Activated CD4-positive, alpha-beta T cell treated with anti-CD3 and anti-CD28 coated beads for 36 hours (primary cell): ENCODE results near the gene ZNF354C. TPM values are rescaled to one million over a fixed set of nuclear protein-coding genes. Genes with fewer than 3 reads are reported as not detected.

Experiments used
- ATAC-seq: fragments of 200-7000 bp; cut with Tn5 transposase; one replicate; pipeline ENCODE4 v1.10.0; 2021; ENCODE audit warnings: mild to moderate bottlenecking, moderate library complexity
- CTCF ChIA-PET: fragments of 350-600 bp; sonication (Branson Sonifier 250); formaldehyde crosslinking; loops from one replicate; lab custom pipeline; 2021; ENCODE audit warnings: antibody characterized with exemption; lab: Charles Lee
- POLR2A ChIA-PET: fragments of 350-600 bp; sonication (Branson Sonifier 250); formaldehyde crosslinking; loops from one replicate; lab custom pipeline; 2021; ENCODE audit warnings: antibody characterized with exemption, inconsistent platforms; lab: Charles Lee
- DNase-seq: peaks from one replicate; pipeline ENCODE4 v3.0.0-alpha.2; 2020
- H3K27ac Mint-ChIP-seq: one replicate; pipeline ENCODE4 v1.8.0; 2021; ENCODE audit warnings: mixed read lengths
- H3K27me3 Mint-ChIP-seq: one replicate; pipeline ENCODE4 v1.8.0; 2021; ENCODE audit warnings: mixed read lengths
- H3K36me3 Mint-ChIP-seq: one replicate; pipeline ENCODE4 v1.8.0; 2021; ENCODE audit warnings: low read depth, mixed read lengths
- H3K4me1 Mint-ChIP-seq: one replicate; pipeline ENCODE4 v1.8.0; 2021; ENCODE audit warnings: mixed read lengths
- H3K4me3 Mint-ChIP-seq: one replicate; pipeline ENCODE4 v1.8.0; 2021; ENCODE audit warnings: mild to moderate bottlenecking, moderate library complexity, mixed read lengths
- H3K9me3 Mint-ChIP-seq: one replicate; pipeline ENCODE4 v1.8.0; 2021; ENCODE audit warnings: low read depth, mixed read lengths
- intact Hi-C, 2 experiments: fragments of 100-400 bp; cut with DNase I in 1 of 2; cut with micrococcal nuclease in 1 of 2; formaldehyde crosslinking; loops; one replicate each; pipeline versions ENCODE4 v1.14.2 to v1.15.1; 2022 to 2024; cut with DNase I, micrococcal nuclease
- total RNA-seq, 2 experiments: library from RNA; stranded (reverse); gene quantifications; one replicate each; pipeline ENCODE4 v1.2.3, GENCODE V29; 2021

Gene ZNF354C
- total RNA-seq, 2 experiments from 2014 or later: 7.1 to 7.2 TPM

- H3K36me3 Mint-ChIP-seq: peaks cover 3% of the 10 kb centered on the region
- H3K9me3 Mint-ChIP-seq: peaks cover 29% of the 10 kb centered on the region
Measured at GRCh38 chr5:179115307-179115706, 55.1 kb downstream of the ZNF354C start.

GRCh38 chr5:179115845-179116524, 55.8 kb downstream of the ZNF354C start:
- DNase-seq: no peak
- H3K4me3 Mint-ChIP-seq: no peak overlapping the region
- CTCF ChIA-PET: interaction anchor here (0.6 kb wide), 1 partner anchor 32 kb away, joined by 3 read pairs; no protein-coding TSS in a partner anchor
- intact Hi-C loops: no loop called here
- POLR2A ChIA-PET: interaction anchor here (0.6 kb wide), 1 partner anchor 35 kb away, joined by 3 read pairs; no protein-coding TSS in a partner anchor
- H3K4me1 Mint-ChIP-seq: no peaks in the 10 kb centered on the region
- H3K36me3 Mint-ChIP-seq: peaks cover 3% of the 10 kb centered on the region
- no peak for ATAC-seq
- H3K9me3 Mint-ChIP-seq: peaks cover 26% of the 10 kb centered on the region
- no peaks in the 10 kb centered on the region for H3K27me3 Mint-ChIP-seq
- no peak overlapping the region for H3K27ac Mint-ChIP-seq

More at GRCh38 chr5:179115307-179115706, 55.1 kb downstream of the ZNF354C start:
- intact Hi-C loops: no loop called here
- DNase-seq (no peak), ATAC-seq (no peak)
- no peak overlapping the region for H3K27ac Mint-ChIP-seq
- no peaks in the 10 kb centered on the region for H3K4me1 Mint-ChIP-seq
- H3K27me3 Mint-ChIP-seq: no peaks in the 10 kb centered on the region
- ChIA-PET POLR2A (no interaction called here), CTCF (no interaction called here)
- no peak overlapping the region for H3K4me3 Mint-ChIP-seq

DNA sequence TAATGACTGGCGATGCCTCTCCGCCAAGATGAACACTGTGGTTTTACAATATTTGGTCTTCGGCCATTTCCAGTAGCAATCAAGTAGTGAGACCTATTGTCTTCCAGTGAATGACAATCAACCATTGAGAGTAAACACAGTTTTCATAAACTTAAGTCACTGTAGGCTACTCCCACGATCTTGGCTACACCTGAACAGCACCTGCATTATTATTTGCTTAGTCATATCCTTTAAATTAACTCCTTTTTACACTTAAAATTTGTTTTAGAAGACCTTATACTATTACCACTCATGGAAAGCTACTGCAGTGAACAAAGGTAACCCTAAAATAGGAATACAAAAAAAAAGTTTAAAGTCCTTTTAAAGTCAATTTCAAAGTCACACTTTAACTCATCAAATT, 58.2 kb downstream of the ZNF354C start:
- CTCF ChIA-PET: interaction anchor here (0.9 kb wide), 1 partner anchor 46 kb away, joined by 3 read pairs; no protein-coding TSS in a partner anchor
- Mint-ChIP-seq H3K27ac (no peak overlapping the region), H3K36me3 (peaks cover 3% of the 10 kb centered on the region), H3K4me3 (no peak overlapping the region), H3K4me1 (no peaks in the 10 kb centered on the region), H3K27me3 (no peaks in the 10 kb centered on the region), H3K9me3 (peaks cover 17% of the 10 kb centered on the region)
- ATAC-seq: no peak
- intact Hi-C loops: no loop called here
- no peak for DNase-seq
- POLR2A ChIA-PET: no interaction called here

DNA sequence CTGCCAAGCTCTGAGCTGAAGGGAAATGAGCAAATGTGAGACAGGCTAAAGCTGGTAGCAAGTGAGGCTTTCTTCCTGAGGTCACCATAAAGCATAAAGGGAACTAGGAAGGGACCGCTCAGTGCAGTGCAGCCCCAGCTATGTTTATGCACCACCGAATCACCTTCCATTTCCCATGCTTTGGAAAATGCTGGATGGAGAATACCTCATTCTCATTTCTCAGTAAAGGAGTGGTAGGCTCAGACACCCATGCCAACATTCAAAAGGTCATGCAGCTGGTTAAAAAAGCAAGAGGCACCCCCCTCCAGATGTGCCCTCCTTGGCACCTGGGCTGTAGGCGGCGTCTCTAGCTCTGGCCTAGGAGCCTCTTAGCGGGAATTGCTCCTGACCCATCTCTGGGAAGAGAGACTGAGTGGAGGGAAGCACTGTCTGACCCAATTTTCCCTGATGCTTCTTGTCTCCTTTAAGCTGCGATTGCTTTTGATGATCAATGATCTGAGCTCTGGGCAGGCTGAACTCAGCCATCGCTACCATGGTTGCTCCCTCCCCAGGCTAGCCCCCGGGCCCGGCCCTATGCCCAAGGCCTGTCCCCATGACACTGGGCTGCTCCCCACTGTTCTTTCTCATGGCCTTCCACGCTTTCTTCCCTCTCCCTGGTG, 58.7 kb downstream of the ZNF354C start:
- peaks cover 3% of the 10 kb centered on the region for H3K36me3 Mint-ChIP-seq
- ChIA-PET POLR2A (no interaction called here), CTCF (interaction anchor here (0.9 kb wide), 1 partner anchor 46 kb away, joined by 3 read pairs; no protein-coding TSS in a partner anchor)
- no peaks in the 10 kb centered on the region for H3K27me3 Mint-ChIP-seq
- intact Hi-C loops: no loop called here
- H3K9me3 Mint-ChIP-seq: peaks cover 12% of the 10 kb centered on the region
- no peak overlapping the region for H3K27ac Mint-ChIP-seq
- no peak overlapping the region for H3K4me3 Mint-ChIP-seq
- ATAC-seq: no peak
- DNase-seq: no peak
- no peaks in the 10 kb centered on the region for H3K4me1 Mint-ChIP-seq

GRCh38 chr5:179119415-179120170, 59.4 kb downstream of the ZNF354C start:
- H3K4me1 Mint-ChIP-seq: no peaks in the 10 kb centered on the region
- peaks cover 11% of the 10 kb centered on the region for H3K9me3 Mint-ChIP-seq
- no peak overlapping the region for H3K4me3 Mint-ChIP-seq
- H3K27me3 Mint-ChIP-seq: no peaks in the 10 kb centered on the region
- POLR2A ChIA-PET: no interaction called here
- CTCF ChIA-PET: no interaction called here
- H3K36me3 Mint-ChIP-seq: peaks cover 3% of the 10 kb centered on the region
- DNase-seq (no peak), ATAC-seq (no peak)
- no peak overlapping the region for H3K27ac Mint-ChIP-seq
- intact Hi-C loops: no loop called here

DNA sequence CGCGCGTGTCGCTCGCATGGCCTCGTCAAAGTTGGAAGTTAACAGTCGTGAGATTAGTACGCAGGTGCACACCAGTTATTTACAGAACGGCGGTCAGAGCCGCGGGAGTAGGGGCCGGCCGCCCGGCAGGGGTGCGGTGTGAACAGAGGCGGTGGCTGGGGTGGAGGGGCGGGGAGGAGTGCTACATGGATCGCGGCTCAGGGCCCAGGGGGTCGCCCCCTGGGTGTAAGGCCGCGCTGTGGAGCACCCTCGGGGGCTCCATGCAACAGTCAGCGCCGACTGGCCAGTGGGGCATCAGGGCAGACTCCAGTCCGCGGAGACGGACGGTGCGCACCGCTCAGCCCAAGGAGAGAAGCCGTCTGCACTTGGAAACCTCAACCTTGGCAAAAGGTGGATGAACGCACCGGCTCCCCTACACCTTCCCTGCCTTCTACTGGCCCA, 60.3 kb downstream of the ZNF354C start:
- CTCF ChIA-PET: no interaction called here
- Mint-ChIP-seq H3K9me3 (peaks cover 4% of the 10 kb centered on the region), H3K36me3 (no peaks in the 10 kb centered on the region), H3K4me3 (no peak overlapping the region), H3K4me1 (no peaks in the 10 kb centered on the region), H3K27me3 (no peaks in the 10 kb centered on the region), H3K27ac (no peak overlapping the region)
- DNase-seq (no peak), ATAC-seq (no peak)
- POLR2A ChIA-PET: no interaction called here
- intact Hi-C loops: no loop called here

- H3K4me3 Mint-ChIP-seq: no peak overlapping the region
- peaks cover 4% of the 10 kb centered on the region for H3K9me3 Mint-ChIP-seq
- DNase-seq: no peak
- POLR2A ChIA-PET: no interaction called here
- intact Hi-C loops: no loop called here
- no peak overlapping the region for H3K27ac Mint-ChIP-seq
- no peak for ATAC-seq
- no peaks in the 10 kb centered on the region for H3K27me3 Mint-ChIP-seq
- CTCF ChIA-PET: no interaction called here
- H3K4me1 Mint-ChIP-seq: no peaks in the 10 kb centered on the region
- no peaks in the 10 kb centered on the region for H3K36me3 Mint-ChIP-seq
Measured at GRCh38 chr5:179120951-179121666, 60.9 kb downstream of the ZNF354C start.

DNA sequence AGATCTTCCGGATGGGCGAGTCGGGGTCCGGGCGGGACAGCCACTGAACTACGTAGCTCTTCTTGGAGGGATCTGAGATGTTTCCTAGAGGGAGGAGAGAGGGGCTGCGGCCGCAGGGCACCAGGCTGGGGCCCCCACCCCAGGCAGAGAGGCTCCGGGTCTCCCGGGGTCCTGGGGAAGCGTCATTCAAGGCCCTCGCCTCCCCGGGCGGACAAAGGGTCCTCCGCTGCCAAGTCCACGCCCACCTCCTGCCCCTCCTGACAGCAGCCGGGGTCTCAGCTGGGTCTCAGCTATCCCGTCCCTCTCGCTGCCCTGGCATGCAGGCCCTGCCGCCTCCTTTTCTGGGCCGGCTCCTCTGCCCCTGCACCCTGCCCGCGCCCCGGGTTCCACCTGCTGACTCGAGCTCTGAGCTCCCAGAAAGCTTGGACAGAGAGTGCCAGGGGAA, 61.5 kb downstream of the ZNF354C start:
- Mint-ChIP-seq H3K4me1 (no peaks in the 10 kb centered on the region), H3K36me3 (no peaks in the 10 kb centered on the region), H3K9me3 (peaks cover 4% of the 10 kb centered on the region), H3K4me3 (no peak overlapping the region), H3K27ac (no peak overlapping the region), H3K27me3 (no peaks in the 10 kb centered on the region)
- intact Hi-C loops: no loop called here
- ChIA-PET POLR2A (no interaction called here), CTCF (no interaction called here)
- ATAC-seq (no peak), DNase-seq (no peak)

- H3K9me3 Mint-ChIP-seq: peaks cover 4% of the 10 kb centered on the region
- no peaks in the 10 kb centered on the region for H3K36me3 Mint-ChIP-seq
- CTCF ChIA-PET: no interaction called here
- H3K27ac Mint-ChIP-seq: no peak overlapping the region
- intact Hi-C loops: no loop called here
- no peaks in the 10 kb centered on the region for H3K27me3 Mint-ChIP-seq
- ATAC-seq (no peak), DNase-seq (no peak)
- H3K4me3 Mint-ChIP-seq: no peak overlapping the region
- no peaks in the 10 kb centered on the region for H3K4me1 Mint-ChIP-seq
- POLR2A ChIA-PET: no interaction called here
Measured at GRCh38 chr5:179122411-179123108, 62.4 kb downstream of the ZNF354C start.

DNA sequence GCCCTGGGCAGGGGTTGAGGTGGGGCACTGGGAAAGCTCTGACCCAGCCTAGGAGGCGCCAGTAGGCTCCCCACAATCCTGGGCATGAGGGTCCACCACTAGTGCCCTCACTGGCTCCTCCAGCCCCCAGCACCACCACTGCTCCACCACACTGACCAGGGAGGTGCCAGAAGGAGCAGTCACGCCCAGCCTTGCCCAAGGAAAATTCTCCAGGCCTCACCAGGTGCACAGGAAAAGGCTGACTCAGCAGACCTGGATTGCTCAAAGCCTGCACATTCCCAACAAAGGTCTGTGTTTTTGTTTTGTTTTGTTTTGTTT, 62.9 kb downstream of the ZNF354C start:
- intact Hi-C loops: no loop called here
- no peaks in the 10 kb centered on the region for H3K36me3 Mint-ChIP-seq
- no peak for ATAC-seq
- H3K4me1 Mint-ChIP-seq: no peaks in the 10 kb centered on the region
- no peaks in the 10 kb centered on the region for H3K27me3 Mint-ChIP-seq
- H3K9me3 Mint-ChIP-seq: peaks cover 4% of the 10 kb centered on the region
- POLR2A ChIA-PET: no interaction called here
- CTCF ChIA-PET: no interaction called here
- no peak for DNase-seq
- no peak overlapping the region for H3K27ac Mint-ChIP-seq
- H3K4me3 Mint-ChIP-seq: no peak overlapping the region
